Measurements from ENCODE around the gene ATP6V1A. TPM values are rescaled to one million over a fixed set of nuclear protein-coding genes. Genes with fewer than 3 reads are reported as not detected.

ATP6V1A gene
- total RNA-seq, 1 donor from 2014 or later = 55.5 TPM

DNA sequence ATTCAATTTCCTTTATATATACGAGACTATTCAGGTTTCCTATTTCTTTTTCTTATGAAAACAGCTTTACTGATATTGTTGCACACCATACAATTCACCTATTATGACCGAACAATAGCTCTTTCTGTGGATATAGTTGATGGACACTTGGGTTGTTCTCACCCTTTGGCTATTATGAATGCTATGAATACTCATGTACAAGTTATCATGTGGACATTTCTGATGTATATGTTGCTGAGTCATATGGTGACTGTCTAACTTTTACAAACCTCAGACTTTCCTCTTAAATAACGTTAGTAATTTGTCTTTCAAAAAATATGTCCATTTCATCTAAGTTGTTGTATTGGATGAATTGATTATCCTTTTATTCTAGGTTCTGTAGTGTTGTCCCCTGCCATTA is 34.7 kb upstream of the ATP6V1A start:
- H3K4me3 ChIP-seq (ENCODE audit: low read depth, low read length) = no peak overlapping the region
- no peaks in the 10 kb centered on the region for H3K27me3 ChIP-seq (ENCODE audit: control insufficient read depth, insufficient read depth, low read length)
- H3K36me3 ChIP-seq (ENCODE audit: control insufficient read depth, insufficient read depth, low read length) = no peaks in the 10 kb centered on the region
- TF ChIP-seq, protein P1, sequence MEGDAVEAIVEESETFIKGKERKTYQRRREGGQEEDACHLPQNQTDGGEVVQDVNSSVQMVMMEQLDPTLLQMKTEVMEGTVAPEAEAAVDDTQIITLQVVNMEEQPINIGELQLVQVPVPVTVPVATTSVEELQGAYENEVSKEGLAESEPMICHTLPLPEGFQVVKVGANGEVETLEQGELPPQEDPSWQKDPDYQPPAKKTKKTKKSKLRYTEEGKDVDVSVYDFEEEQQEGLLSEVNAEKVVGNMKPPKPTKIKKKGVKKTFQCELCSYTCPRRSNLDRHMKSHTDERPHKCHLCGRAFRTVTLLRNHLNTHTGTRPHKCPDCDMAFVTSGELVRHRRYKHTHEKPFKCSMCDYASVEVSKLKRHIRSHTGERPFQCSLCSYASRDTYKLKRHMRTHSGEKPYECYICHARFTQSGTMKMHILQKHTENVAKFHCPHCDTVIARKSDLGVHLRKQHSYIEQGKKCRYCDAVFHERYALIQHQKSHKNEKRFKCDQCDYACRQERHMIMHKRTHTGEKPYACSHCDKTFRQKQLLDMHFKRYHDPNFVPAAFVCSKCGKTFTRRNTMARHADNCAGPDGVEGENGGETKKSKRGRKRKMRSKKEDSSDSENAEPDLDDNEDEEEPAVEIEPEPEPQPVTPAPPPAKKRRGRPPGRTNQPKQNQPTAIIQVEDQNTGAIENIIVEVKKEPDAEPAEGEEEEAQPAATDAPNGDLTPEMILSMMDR (IDR thresholded peaks at IDR 0.05; ENCODE audit: insufficient read depth, low read length, severe bottlenecking) = no peak
- DNase-seq (ENCODE audit: low read depth) (peak; percentile 74), FAIRE-seq (no peak)

DNA sequence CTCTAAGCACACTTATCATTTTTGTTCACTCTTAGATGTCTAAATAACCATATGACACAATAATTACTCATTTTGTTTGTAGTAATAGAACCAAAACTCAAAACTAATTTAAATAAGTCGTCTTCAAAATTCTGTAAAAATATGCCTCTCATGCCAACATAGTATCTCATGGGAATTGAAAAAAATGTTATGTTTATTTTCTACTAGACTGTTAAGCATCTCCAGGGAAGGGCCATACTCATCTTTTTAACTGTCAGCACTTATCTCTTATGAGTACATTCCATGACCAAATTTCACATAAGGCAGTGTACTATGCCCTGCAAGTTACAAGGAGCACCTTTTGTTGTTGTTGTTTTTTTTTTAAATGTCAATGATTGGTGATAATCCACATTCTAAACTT is 32.1 kb upstream of the ATP6V1A start:
- Histone ChIP-seq H3K4me3 (ENCODE audit: low read depth, low read length) (no peak overlapping the region), H3K27me3 (ENCODE audit: control insufficient read depth, insufficient read depth, low read length) (no peaks in the 10 kb centered on the region), H3K36me3 (ENCODE audit: control insufficient read depth, insufficient read depth, low read length) (no peaks in the 10 kb centered on the region)
- FAIRE-seq (no peak), DNase-seq (ENCODE audit: low read depth) (no peak)
- TF ChIP-seq, protein P1 (IDR thresholded peaks at IDR 0.05; ENCODE audit: insufficient read depth, low read length, severe bottlenecking) = no peak

DNA sequence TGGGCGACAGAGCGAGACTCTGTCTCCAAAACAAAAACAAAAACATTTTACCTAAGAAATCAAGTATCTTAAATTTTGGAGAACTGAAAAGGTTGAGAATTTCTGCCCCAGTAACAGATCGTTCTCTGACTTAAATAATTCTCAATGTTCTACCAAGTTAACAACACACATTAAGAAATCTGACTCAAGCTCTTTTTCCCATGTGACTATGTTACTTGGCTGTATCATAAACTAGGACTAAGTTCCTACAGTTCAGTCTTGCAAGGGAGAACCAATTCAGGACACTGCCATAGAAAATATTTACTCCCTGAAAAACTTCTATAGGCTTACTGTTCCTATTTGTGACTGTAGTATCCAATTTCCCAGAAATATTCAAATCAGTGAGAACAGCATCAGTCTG is 29.5 kb upstream of the ATP6V1A start:
- H3K36me3 ChIP-seq (ENCODE audit: control insufficient read depth, insufficient read depth, low read length) = peaks cover 3% of the 10 kb centered on the region
- H3K27me3 ChIP-seq (ENCODE audit: control insufficient read depth, insufficient read depth, low read length) = no peaks in the 10 kb centered on the region
- no peak overlapping the region for H3K4me3 ChIP-seq (ENCODE audit: low read depth, low read length)
- FAIRE-seq = no peak
- TF ChIP-seq, protein P1 (IDR thresholded peaks at IDR 0.05; ENCODE audit: insufficient read depth, low read length, severe bottlenecking) = no peak
- DNase-seq (ENCODE audit: low read depth) = no peak

DNA sequence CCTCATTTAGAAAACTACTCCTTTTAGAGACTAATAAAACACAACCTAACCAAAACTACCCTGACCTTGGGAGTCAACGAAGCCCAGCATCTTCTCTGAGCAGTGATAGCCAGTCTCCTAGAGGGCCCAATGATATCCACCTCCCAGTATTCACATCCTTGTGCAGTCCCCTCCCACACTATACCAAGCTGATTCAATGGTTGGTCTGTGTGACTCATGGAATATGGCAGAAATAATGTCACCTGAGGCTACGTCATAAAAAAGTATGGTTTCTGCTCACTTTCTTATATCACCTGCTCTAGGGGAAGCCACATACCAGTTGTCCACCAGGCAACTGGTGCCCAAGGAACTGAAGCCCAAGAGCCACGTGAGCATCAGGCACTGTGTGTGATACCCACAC is 29.0 kb upstream of the ATP6V1A start:
- TF ChIP-seq, protein P1 (IDR thresholded peaks at IDR 0.05; ENCODE audit: insufficient read depth, low read length, severe bottlenecking) = no peak
- no peak overlapping the region for H3K4me3 ChIP-seq (ENCODE audit: low read depth, low read length)
- peaks cover 3% of the 10 kb centered on the region for H3K36me3 ChIP-seq (ENCODE audit: control insufficient read depth, insufficient read depth, low read length)
- no peaks in the 10 kb centered on the region for H3K27me3 ChIP-seq (ENCODE audit: control insufficient read depth, insufficient read depth, low read length)
- FAIRE-seq = no peak
- peak; percentile 16 for DNase-seq (ENCODE audit: low read depth)

DNA sequence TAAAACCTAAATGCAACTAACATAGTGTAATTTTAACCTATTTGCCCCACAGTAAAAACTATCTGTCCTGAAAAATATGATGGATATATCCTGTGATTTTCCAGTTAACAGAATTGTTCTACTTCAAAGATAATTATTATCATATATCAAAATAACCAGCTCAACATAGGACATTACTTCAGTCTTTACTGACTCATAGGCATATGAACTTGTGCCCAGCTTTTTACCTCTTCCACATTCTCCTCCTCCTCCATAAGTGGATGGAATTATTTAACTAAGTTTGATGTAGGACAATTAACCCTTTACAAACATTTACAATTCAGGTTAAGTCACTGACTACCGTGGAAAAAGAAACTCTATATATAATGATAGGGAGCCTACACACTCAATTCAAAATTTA is 27.5 kb upstream of the ATP6V1A start:
- peaks cover 5% of the 10 kb centered on the region for H3K36me3 ChIP-seq (ENCODE audit: control insufficient read depth, insufficient read depth, low read length)
- FAIRE-seq = no peak

DNA sequence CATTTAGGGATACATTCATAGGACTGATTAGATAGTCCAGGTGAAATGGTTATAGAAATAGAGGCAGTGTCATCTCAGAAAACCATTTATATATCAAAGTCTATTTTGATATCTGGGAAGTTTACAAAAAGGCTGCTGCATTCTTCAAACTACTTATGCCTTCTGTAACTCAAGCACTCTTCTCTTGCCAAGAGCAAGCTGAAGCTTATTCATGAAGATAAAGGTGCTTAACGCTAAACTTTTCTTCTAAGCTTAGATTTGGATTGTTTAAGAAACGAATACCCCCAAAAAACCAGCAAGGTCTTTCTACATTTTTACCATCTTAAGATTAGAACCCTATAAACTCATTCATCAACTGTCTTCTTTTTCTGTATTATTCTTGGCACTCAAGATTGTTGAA is 27.1 kb upstream of the ATP6V1A start:
- FAIRE-seq = no peak

More for the DNA sequence above, 27.5 kb upstream of the ATP6V1A start:
- DNase-seq (ENCODE audit: low read depth) = no peak
- Histone ChIP-seq H3K4me3 (ENCODE audit: low read depth, low read length) (no peak overlapping the region), H3K27me3 (ENCODE audit: control insufficient read depth, insufficient read depth, low read length) (no peaks in the 10 kb centered on the region)
- TF ChIP-seq, protein P1 (IDR thresholded peaks at IDR 0.05; ENCODE audit: insufficient read depth, low read length, severe bottlenecking) = no peak

More for the DNA sequence above, 27.1 kb upstream of the ATP6V1A start:
- H3K36me3 ChIP-seq (ENCODE audit: control insufficient read depth, insufficient read depth, low read length) = peaks cover 5% of the 10 kb centered on the region
- no peak overlapping the region for H3K4me3 ChIP-seq (ENCODE audit: low read depth, low read length)
- TF ChIP-seq, protein P1 (IDR thresholded peaks at IDR 0.05; ENCODE audit: insufficient read depth, low read length, severe bottlenecking) = no peak
- H3K27me3 ChIP-seq (ENCODE audit: control insufficient read depth, insufficient read depth, low read length) = no peaks in the 10 kb centered on the region
- no peak for DNase-seq (ENCODE audit: low read depth)
